ENCODE measurements around the gene ATP5F1D.

ATP5F1D gene

DNA sequence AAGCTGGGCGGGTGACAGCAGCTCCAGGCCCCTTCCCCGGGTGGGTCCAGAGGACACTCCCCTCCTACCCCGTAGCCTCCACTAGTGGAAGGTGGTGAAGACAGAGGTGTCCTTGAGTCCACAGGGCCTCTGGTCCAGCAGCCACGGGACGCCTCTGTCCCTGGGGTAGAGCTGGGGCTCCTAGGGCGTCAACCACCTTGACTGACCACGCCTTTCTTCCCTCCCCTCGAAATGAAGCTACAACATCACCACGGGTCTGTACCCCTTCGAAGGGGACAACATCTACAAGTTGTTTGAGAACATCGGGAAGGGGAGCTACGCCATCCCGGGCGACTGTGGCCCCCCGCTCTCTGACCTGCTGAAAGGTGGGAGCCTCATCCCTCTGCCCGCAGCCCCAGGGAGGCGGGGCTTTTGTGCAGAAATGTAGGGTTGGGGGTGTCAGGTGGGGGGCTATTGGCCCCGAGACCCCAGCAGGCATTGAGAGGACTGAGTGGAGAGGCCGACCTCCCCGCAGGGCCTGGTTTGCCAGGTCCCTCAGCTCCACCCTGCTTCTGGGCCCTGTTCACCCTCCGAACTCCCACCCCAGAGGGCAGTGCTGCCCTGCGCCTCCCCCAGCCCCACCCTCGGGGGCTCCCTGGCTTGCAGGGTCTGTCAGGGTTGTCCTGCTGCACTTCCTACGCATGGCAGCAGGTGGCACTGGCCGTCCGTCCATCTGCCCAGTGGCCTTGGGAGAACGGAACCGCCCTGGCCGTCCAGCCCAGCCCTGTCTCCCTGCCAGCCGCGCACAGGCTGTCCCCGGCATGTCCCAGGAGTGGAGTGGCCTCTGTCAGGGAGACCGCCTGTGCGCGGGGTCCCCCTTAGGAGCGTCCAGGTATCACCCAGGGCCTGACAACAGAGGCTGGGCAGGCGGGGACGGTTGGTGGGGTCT lies 20.3 kb upstream of the ATP5F1D start:
- DNase-seq (ENCODE audit: low read depth in 2 of 2) = no peak

DNA sequence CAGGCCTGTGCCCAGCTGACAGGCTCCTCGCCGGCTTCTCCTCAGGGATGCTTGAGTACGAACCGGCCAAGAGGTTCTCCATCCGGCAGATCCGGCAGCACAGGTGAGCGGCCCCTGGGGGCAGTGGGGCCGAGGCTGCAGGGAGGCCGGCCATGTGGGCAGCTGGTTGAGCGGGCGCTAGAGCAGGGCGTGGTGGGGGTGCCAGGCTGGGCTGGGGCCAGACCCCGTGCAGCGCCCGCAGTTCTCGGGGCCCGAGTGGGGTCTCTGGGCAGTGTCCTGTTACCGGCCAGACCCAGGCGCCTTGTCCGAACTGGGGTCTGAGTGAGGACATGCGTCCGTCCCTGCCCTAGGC lies 19.7 kb upstream of the ATP5F1D start:
- DNase-seq (ENCODE audit: low read depth in 2 of 2) = no peak

DNA sequence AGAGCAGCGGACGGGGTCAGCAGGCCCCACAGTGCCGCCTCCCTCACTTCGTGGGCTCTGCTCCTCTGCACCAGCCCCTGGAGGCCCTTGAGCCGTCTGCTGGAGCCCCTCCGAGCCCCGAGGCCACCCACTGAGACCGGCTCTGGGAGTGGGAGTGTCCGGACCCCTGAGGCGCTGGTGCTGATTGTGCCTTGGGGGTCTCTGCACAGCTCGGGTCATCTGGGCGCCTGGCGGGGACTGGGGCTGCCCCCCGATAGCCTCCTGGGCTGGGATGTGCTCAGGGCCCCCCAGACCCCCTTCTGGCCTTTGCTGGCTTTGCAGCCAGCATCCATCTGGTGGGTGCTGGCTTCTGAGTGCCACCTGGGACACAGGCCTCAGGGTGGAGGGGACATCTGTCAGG lies 19.2 kb upstream of the ATP5F1D start:
- no peak for DNase-seq (ENCODE audit: low read depth in 2 of 2)

DNA sequence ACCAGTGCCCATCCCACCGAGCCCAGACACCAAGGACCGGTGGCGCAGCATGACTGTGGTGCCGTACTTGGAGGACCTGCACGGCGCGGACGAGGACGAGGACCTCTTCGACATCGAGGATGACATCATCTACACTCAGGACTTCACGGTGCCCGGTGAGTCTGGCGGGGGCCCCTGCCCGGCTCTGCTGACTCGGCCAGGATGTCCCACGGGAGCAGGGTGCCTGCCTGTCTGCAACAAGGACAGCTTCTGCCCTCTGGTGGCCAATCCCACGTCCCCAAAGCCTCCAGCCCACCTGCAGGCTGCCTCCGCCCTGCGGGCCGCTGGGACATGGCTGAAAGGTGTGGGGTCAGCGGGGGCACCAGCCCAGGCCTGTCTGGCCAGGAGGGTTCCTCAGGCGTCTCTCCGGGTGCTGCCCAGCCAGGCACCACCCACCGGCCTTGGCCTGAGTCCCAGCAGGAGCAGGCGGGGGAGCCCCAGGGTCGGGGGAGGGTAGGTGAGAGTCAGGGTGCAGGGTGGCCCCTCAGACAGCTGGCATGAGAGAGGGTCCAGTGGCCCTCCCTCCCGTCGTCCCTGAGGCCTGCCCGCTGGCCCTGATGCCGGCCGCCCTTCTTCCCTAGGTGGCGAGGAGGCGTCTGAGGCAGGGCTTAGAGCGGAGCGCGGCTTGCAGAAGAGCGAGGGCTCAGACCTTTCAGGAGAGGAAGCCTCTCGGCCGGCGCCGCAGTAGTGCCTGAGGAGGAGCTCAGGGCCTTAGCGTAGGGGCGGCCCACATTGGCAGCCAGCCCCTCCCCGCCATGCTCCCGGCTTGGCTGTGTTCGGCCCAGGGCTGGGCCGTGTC lies 18.3 kb upstream of the ATP5F1D start:
- DNase-seq (ENCODE audit: low read depth in 2 of 2) = no peak

DNA sequence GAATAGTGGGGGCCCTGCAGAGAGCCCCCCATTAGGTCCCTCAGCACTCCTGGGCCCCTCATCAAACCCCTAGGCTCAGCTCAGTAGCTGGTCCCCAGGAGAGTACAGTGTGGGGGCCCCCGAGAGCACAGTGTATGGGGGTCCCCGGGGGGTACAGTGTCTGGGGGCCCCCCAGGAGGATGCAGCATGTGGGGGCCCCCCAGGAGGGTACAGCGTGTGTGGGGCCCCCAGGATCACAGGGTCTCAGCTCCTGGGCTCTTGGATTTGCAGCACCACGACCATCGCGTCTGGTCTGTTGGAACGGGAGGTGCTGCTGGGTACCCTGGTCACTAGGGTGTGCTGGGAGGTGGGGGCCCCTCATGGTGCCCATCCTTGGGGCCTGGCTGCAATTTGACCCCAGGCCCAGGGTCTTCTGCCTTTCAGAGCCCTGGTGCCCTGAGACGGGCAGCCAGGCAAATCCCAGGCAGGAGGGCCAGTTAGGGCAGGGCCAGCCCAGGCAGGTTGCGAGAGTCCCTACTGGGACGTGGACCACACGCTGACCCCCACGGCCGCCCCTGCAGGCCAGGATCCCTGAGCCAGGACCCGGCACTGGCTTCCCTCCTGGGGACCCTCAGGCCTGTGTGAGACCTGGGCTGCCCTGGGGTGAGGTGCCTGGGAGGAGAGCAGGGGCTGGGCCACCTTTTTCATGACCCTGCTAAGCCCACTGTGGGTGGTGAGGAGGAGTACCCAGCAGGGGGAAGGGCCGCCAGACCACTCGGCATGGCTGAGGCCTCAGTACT lies 17.3 kb upstream of the ATP5F1D start:
- DNase-seq (ENCODE audit: low read depth in 2 of 2) = no peak

DNA sequence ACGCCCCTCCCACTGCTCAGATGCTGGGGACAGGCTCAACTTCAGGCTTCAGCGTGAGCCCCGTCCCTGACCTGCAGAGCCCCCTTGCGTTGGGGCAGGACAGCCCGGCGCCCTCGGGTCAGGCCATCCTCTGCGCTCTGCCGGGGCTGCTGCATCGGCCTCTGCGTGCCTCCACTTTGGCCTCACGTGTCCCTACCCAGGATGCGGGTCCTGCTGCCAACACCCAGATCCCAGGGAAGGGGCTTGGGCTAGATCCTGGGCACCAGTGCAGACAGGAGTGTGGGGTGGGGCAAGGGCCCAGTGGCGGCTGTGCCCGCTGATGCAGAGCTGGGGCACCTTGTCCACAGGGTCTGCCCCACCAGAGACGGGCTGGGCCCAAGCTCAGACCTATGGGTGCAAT lies 16.7 kb upstream of the ATP5F1D start:
- no peak for DNase-seq (ENCODE audit: low read depth in 2 of 2)

GRCh38 chr19:1225440-1226226 lies 15.9 kb upstream of the ATP5F1D start:
- no peak for DNase-seq (ENCODE audit: low read depth in 2 of 2)

DNA sequence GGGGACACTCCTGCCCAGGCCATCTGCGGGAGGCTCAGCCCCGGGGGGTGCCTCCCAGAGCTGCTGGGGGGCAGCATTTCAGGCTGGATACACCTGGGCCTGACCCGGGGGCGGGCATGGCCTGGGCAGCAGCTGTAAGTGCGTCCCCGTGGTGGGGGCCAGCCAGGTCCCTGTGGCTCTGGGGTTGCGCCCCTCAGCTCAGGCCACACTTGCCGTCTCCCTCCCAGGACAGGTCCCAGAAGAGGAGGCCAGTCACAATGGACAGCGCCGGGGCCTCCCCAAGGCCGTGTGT lies 15.4 kb upstream of the ATP5F1D start:
- DNase-seq (ENCODE audit: low read depth in 2 of 2) = no peak

GRCh38 chr19:1226522-1227303 lies 14.8 kb upstream of the ATP5F1D start:
- no peak for DNase-seq (ENCODE audit: low read depth in 2 of 2)

GRCh38 chr19:1227304-1228054 lies 14.1 kb upstream of the ATP5F1D start:
- no peak for DNase-seq (ENCODE audit: low read depth in 2 of 2)

DNA sequence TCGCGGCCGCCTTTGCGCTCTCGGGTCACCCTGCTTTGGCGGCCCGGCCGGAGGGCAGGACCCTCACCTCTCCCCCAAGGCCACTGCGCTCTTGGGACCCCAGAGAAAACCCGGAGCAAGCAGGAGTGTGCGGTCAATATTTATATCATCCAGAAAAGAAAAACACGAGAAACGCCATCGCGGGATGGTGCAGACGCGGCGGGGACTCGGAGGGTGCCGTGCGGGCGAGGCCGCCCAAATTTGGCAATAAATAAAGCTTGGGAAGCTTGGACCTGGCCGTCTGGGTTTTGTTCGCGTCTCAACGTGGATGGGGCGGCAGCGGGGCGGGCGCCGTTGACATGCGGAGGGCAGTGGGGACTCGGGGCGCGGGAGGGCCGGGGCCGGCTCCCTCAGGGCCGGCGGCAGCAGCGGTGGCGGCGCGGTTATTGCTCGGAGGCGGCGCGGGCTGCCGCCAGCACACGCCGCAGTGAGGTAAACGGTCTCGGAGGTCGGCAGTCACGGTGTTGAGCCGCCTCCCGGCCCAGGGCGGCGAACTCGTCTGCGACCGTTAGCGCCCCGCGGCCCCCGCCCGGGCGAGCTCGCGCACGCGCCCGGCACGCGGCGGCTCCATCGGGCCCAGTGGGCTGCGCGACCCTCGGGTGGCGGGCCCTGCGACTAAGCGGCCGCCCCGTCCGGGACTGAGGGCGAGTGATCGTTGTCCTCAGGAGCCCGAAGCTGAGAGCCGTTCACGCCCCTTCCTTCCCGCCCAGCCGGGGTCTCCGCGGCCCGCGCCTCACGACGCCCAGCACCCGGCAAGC lies 13.2 kb upstream of the ATP5F1D start:
- DNase-seq (ENCODE audit: low read depth in 2 of 2) = no peak

- DNase-seq (ENCODE audit: low read depth in 2 of 2) = no peak
Measured at GRCh38 chr19:1229056-1229923, 12.3 kb upstream of the ATP5F1D start.

- DNase-seq (ENCODE audit: low read depth in 2 of 2) = no peak
Measured at GRCh38 chr19:1229924-1230782, 11.4 kb upstream of the ATP5F1D start.

- DNase-seq (ENCODE audit: low read depth in 2 of 2) = no peak
Measured at GRCh38 chr19:1230783-1231489, 10.6 kb upstream of the ATP5F1D start.

GRCh38 chr19:1231729-1232637 lies 9.6 kb upstream of the ATP5F1D start:
- no peak for DNase-seq (ENCODE audit: low read depth in 2 of 2)
